Hepatocyte (in vitro differentiated cells): ENCODE measurements around the gene CDH12. TPM values are rescaled to one million over a fixed set of nuclear protein-coding genes. Genes with fewer than 3 reads are reported as not detected.

Experiments
- DNase-seq: peaks from one replicate; pipeline ENCODE4 v3.0.0-alpha.2; 2016; ENCODE audit warnings: low spot score
- H2AFZ ChIP-seq: fragments of 200-600 bp; sonication (generic); 2 replicates; pipeline ENCODE4 v1.6.0; 2016; ENCODE audit warnings: antibody characterized with exemption, mild to moderate bottlenecking
- H3K27ac ChIP-seq: fragments of 200-600 bp; sonication (generic); 2 replicates; pipeline ENCODE4 v1.5.1; 2016; ENCODE audit warnings: mild to moderate bottlenecking
- H3K27me3 ChIP-seq: fragments of 200-600 bp; sonication (generic); 2 replicates; pipeline ENCODE4 v1.6.1; 2016
- H3K36me3 ChIP-seq: fragments of 200-600 bp; sonication (generic); replicated peaks from 2 replicates; pipeline ENCODE4 v1.5.1; 2016; ENCODE audit warnings: low read depth; ENCODE audit not compliant: insufficient read depth
- H3K4me1 ChIP-seq: fragments of 200-600 bp; sonication (generic); 2 replicates; pipeline ENCODE4 v1.5.1; 2016; ENCODE audit warnings: mild to moderate bottlenecking, moderate library complexity; ENCODE audit not compliant: insufficient read depth
- H3K4me2 ChIP-seq: fragments of 200-600 bp; sonication (generic); 2 replicates; pipeline ENCODE4 v1.6.0; 2016
- H3K4me3 ChIP-seq: fragments of 200-600 bp; sonication (generic); 2 replicates; pipeline ENCODE4 v1.5.1; 2016; ENCODE audit warnings: mild to moderate bottlenecking
- H3K79me2 ChIP-seq: fragments of 200-600 bp; sonication (generic); 2 replicates; pipeline ENCODE4 v1.6.0; 2017; ENCODE audit warnings: mild to moderate bottlenecking
- H3K9me2 ChIP-seq: fragments of 200-600 bp; sonication (generic); replicated peaks from 2 replicates; pipeline ENCODE4 v1.6.0; 2017; ENCODE audit warnings: mild to moderate bottlenecking; ENCODE audit not compliant: insufficient read depth
- H3K9me3 ChIP-seq: fragments of 200-600 bp; sonication (generic); 2 replicates; pipeline ENCODE4 v1.5.1; 2016; ENCODE audit warnings: low read depth, mild to moderate bottlenecking
- H4K20me1 ChIP-seq: fragments of 200-600 bp; sonication (generic); 2 replicates; pipeline ENCODE4 v1.6.0; 2016; ENCODE audit warnings: mild to moderate bottlenecking; ENCODE audit not compliant: insufficient read depth, poor library complexity, severe bottlenecking
- EZH2 ChIP-seq: fragments of 200-600 bp; sonication (generic); IDR thresholded peaks from 2 replicates; pipeline ENCODE4 v1.6.1; 2016; ENCODE audit warnings: antibody characterized with exemption, mild to moderate bottlenecking, borderline replicate concordance
- EZH2phosphoT487 ChIP-seq: fragments of 200-600 bp; sonication (generic); IDR thresholded peaks from one replicate; pipeline ENCODE4 v1.6.1; 2018; ENCODE audit warnings: antibody characterized with exemption, mild to moderate bottlenecking, low read depth, moderate library complexity; ENCODE audit not compliant: unreplicated experiment, severe bottlenecking
- WGBS: methylation state at CpG from one replicate; pipeline ENCODE4 v1.1.6; 2016; ENCODE audit warnings: low lambda C conversion rate; ENCODE audit errors: missing lambda C conversion rate; 5-methylcytosine and 5-hydroxymethylcytosine counted together
- polyA plus RNA-seq: library from polyadenylated mRNA; unstranded; fragments of >200 nt; fragmentation: Nextera tagmentation; extraction: Ambion mirVana; gene quantifications from 2 replicates; pipeline ENCODE4 v1.2.1, GENCODE V29; 2016
- total RNA-seq: library from RNA; depleted of rRNA; stranded (reverse); fragments of >200 nt; gene quantifications from 2 replicates; pipeline ENCODE4 v1.2.3, GENCODE V29; 2014
- TF ChIP-seq, protein P1 (sequence below): fragments of 200-600 bp; sonication (generic); IDR thresholded peaks from 2 replicates; pipeline ENCODE4 v1.5.1; 2016; ENCODE audit warnings: antibody characterized with exemption, mild to moderate bottlenecking; ENCODE audit not compliant: poor library complexity

The CDH12 gene
- total RNA-seq (44.5 and 45.5 TPM in 2 replicates), polyA plus RNA-seq (14.0 and 15.4 TPM in 2 replicates)

DNA sequence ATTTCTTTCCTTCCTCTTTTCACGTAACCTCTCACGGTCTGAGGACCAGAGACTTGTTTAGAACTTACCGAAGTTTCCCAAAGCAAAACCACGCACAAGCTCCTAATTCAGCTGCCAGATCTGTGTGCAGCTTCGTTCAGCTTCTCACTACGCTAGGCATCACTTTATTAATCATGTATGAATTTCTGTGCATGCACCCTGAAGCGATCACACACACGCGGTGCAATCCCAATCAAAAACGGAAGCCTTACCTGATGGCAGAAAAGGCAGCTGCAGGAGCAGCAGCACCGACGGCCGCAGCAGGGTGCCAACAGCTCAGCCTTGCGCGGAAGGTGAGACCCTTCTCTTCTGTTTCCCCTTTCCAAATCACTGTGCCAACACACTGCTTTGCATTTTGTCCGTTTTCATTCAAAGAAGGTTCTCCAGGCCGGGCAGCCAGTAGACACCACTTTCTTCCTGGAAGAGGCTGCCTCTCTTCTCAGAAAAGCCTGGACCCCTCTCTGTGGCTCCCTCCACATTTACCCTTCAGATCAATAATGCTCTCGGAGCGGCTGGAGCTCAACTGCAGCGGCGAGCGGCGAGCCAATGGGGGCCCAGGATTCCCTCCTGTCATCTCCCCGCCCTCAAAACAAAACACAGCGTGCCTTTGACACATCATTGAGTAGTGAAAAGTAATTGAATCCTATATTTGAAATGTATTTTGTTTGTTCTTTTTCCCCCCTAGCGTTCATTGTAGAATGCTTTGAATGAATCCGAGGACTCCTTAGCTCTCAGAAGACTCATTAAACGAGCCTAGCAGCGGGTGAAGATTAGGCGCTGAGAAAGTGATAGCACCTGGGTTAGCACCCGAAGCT lies at the start of gene CDH12:
CDH12 (minus strand) TSS at position 538 of the 854 bp plus-strand sequence.
- Histone ChIP-seq H3K4me2 (peak within 1 kb of the TSS; percentile 78), H3K4me3 (peak within 1 kb of the TSS; percentile 31), H3K27me3 (peaks cover 31% of the 10 kb centered on the region), H2AFZ (peak within 1 kb of the TSS; percentile 58), H3K79me2 (no peaks in the 10 kb centered on the region), H4K20me1 (no peaks in the 10 kb centered on the region), H3K36me3 (no peaks in the 10 kb centered on the region), H3K27ac (no peak within 1 kb of the TSS), H3K9me3 (no peaks in the 10 kb centered on the region), H3K9me2 (no peaks in the 10 kb centered on the region), H3K4me1 (no peaks in the 10 kb centered on the region)
- TF ChIP-seq, protein P1, sequence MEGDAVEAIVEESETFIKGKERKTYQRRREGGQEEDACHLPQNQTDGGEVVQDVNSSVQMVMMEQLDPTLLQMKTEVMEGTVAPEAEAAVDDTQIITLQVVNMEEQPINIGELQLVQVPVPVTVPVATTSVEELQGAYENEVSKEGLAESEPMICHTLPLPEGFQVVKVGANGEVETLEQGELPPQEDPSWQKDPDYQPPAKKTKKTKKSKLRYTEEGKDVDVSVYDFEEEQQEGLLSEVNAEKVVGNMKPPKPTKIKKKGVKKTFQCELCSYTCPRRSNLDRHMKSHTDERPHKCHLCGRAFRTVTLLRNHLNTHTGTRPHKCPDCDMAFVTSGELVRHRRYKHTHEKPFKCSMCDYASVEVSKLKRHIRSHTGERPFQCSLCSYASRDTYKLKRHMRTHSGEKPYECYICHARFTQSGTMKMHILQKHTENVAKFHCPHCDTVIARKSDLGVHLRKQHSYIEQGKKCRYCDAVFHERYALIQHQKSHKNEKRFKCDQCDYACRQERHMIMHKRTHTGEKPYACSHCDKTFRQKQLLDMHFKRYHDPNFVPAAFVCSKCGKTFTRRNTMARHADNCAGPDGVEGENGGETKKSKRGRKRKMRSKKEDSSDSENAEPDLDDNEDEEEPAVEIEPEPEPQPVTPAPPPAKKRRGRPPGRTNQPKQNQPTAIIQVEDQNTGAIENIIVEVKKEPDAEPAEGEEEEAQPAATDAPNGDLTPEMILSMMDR, result no peak
- no peak for TF ChIP-seq EZH2phosphoT487
- TF ChIP-seq EZH2, result no peak
- peak; percentile 26 for DNase-seq
- 2% methylated on average over 31 of the region's 31 CpGs for WGBS

DNA sequence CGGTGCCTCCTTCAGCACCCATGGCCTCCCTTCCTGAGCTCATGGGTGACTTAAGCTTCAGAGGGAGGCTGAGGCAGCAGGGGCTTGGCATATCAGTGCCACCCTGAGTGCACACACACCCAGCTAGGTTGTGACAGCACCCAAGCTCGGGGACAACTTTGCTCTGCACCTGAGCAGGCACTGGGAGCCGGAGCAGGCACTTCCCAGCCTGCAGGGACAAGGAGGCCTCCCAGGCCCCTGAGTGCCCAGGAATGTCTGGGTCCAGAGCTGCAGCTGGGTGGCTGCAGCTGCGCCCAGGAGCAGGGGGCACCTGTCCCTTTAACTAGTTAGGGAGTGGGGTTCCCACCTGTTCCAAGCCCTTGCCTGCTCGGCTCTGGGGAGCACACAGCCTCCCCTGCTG lies 48.7 kb upstream of the CDH12 start:
- Histone ChIP-seq H3K27ac (no peak overlapping the region), H2AFZ (no peak overlapping the region), H3K4me3 (no peak overlapping the region), H3K9me3 (no peaks in the 10 kb centered on the region), H3K27me3 (no peaks in the 10 kb centered on the region), H3K4me1 (no peaks in the 10 kb centered on the region), H3K9me2 (no peaks in the 10 kb centered on the region), H3K4me2 (no peak overlapping the region), H3K79me2 (no peaks in the 10 kb centered on the region), H4K20me1 (no peaks in the 10 kb centered on the region), H3K36me3 (no peaks in the 10 kb centered on the region)
- 92% methylated on average over 5 of the region's 5 CpGs for WGBS
- no peak for DNase-seq
- TF ChIP-seq, protein P1, result no peak
- TF ChIP-seq EZH2, result no peak

DNA sequence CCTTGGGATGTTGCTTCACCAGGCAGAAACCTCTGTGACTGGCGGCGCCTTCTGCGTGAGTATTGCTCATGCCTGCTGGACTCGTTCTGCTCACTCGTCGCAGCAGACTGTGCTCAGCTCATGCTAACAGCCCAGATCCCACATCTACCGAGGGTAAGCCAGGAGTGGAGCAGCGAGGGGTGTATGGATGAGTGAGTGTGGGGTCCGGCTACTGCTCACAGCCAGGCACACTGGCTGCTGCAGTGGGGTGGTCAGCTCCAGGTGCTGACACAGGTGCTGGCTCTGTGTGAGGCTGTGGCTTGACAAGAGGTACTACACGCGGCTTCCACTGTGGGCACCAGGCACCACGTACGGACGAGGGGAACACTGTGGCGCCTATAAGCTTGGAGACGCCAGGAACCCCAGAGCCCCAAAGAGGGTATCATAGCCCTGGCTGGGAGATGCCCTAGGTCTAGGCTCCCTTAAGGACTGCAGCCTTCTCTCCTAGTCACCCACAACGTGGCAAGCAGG lies 47.7 kb upstream of the CDH12 start:
- TF ChIP-seq EZH2 (no peak), EZH2phosphoT487 (no peak)
- TF ChIP-seq, protein P1, result no peak
- Histone ChIP-seq H4K20me1 (no peaks in the 10 kb centered on the region), H3K36me3 (no peaks in the 10 kb centered on the region), H3K27ac (no peak overlapping the region), H3K27me3 (no peaks in the 10 kb centered on the region), H3K4me1 (no peaks in the 10 kb centered on the region), H3K79me2 (no peaks in the 10 kb centered on the region), H3K9me2 (no peaks in the 10 kb centered on the region), H3K4me3 (no peak overlapping the region), H2AFZ (no peak overlapping the region), H3K4me2 (no peak overlapping the region), H3K9me3 (no peaks in the 10 kb centered on the region)
- WGBS, result 95% methylated on average over 17 of the region's 17 CpGs
- DNase-seq, result no peak
